NB4 (cell line): ENCODE measurements around the gene SLC29A4.

Experiments
- DNase-seq: peaks from one replicate; pipeline ENCODE4 v3.0.0; 2010; ENCODE audit warnings: low read depth
- H3K4me3 ChIP-seq: one replicate; pipeline ENCODE4 v1.5.1; 2011; ENCODE audit warnings: mild to moderate bottlenecking, low read depth, low read length, moderate library complexity
- CTCF ChIP-seq: IDR thresholded peaks from one replicate; pipeline ENCODE4 v1.5.1; 2012; ENCODE audit warnings: low read depth, low read length
- MAX ChIP-seq: IDR thresholded peaks from 2 replicates; pipeline ENCODE4 v1.6.1; 2011; ENCODE audit warnings: low read depth, low read length
- MYC ChIP-seq: IDR thresholded peaks from 2 replicates; pipeline ENCODE4 v1.6.1; 2011; ENCODE audit warnings: low read depth, low read length
- POLR2A ChIP-seq: IDR thresholded peaks from 2 replicates; pipeline ENCODE4 v1.6.1; 2011; ENCODE audit warnings: mild to moderate bottlenecking; ENCODE audit not compliant: insufficient read length; ENCODE audit errors: extremely low read depth

Gene SLC29A4

DNA sequence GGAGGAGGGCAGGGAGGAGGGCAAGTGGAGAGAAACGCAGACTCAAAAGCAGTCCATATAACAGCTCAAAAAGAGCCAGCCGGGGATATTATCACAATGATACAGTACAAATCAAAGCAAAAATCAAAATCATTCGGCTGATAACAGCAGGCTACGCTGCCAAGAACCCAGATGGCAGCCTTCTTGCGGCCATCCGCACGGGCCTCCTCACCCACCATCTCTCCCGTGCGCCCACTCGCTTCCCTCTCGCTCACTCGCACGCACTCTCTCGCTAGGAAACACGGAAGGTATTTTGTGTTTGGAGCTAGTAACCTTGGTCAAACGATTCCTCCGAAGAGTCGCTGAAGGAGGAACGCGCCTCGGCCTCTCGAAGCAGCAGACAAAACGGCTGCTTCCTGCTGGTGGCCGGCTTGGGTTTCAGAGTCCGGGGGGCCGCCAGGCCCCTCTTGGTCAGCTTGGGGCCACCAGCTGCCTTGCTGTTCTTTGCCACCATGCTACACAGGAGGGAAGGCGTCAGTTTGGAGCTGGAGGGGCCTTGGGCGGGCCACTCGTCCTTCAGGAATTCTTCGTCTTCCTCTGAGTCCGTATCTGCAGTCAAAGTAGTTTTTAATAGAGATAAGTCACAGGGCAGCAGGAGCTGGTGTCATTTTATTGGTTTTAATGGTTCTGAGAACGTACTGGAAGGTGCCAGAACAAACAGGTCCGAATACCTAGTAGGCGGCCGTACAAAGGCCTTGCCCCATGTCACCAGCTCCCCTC, 68.9 kb downstream of the SLC29A4 start:
- TF ChIP-seq POLR2A = no peak
- no peak for TF ChIP-seq MAX
- TF ChIP-seq CTCF = no peak
- no peak for TF ChIP-seq MYC
- DNase-seq = no peak
- H3K4me3 ChIP-seq = no peak overlapping the region

DNA sequence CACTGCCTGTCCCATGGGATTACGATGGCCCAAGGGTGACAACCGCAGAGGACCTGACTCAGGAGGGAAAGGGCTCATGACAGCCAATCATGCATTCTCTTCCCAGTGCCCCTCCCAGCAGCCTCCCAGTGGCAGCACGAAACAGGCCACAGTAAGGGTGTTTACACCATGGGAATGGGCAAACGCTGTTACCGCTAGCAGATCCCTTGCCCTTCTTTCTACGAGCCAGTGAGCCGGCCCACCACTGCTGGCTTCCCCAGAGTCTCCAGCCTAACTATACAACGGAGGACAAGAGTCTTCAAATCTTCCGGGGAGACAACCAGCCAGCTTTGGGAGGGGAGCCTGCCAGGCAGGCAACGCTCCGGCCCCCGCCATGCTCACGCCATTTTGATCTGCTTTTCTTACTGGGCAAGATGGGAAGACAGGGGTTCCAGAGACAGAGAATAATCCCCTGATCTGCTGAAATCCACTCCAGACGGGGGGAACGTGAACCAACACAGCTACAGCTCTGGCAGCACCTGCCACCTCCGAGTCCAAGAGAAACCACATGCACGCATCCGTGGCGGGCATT, 69.8 kb downstream of the SLC29A4 start:
- TF ChIP-seq MYC (no peak), MAX (no peak), CTCF (no peak), POLR2A (no peak)

GRCh38 chr7:5354460-5355232, 71.9 kb downstream of the SLC29A4 start:
- TF ChIP-seq POLR2A (no peak), MAX (no peak), CTCF (no peak), MYC (no peak)
- H3K4me3 ChIP-seq = no peak overlapping the region

More for the DNA sequence above, 69.8 kb downstream of the SLC29A4 start:
- DNase-seq = no peak
- no peak overlapping the region for H3K4me3 ChIP-seq

More at GRCh38 chr7:5354460-5355232, 71.9 kb downstream of the SLC29A4 start:
- DNase-seq = no peak
